ENCODE results near the gene SEMA3G.

Gene SEMA3G

GRCh38 chr3:52477076-52477795 lies 32.3 kb upstream of the SEMA3G start:
- no peak for DNase-seq (ENCODE audit: low read depth)
- H3K4me3 ChIP-seq (ENCODE audit: low read depth, low read length): no peak overlapping the region
- no peak for TF ChIP-seq CTCF (IDR thresholded peaks at IDR 0.05; ENCODE audit: low read depth, low read length, missing control alignments)

GRCh38 chr3:52473026-52473425 lies 28.1 kb upstream of the SEMA3G start:
- no peak for DNase-seq (ENCODE audit: low read depth)
- no peak overlapping the region for H3K4me3 ChIP-seq (ENCODE audit: low read depth, low read length)
- no peak for TF ChIP-seq CTCF (IDR thresholded peaks at IDR 0.05; ENCODE audit: low read depth, low read length, missing control alignments)

GRCh38 chr3:52472239-52473000 lies 27.5 kb upstream of the SEMA3G start:
- DNase-seq (ENCODE audit: low read depth): no peak
- TF ChIP-seq CTCF (IDR thresholded peaks at IDR 0.05; ENCODE audit: low read depth, low read length, missing control alignments): no peak
- no peak overlapping the region for H3K4me3 ChIP-seq (ENCODE audit: low read depth, low read length)

GRCh38 chr3:52471371-52472238 lies 26.7 kb upstream of the SEMA3G start:
- peak; percentile 84 for TF ChIP-seq CTCF (IDR thresholded peaks at IDR 0.05; ENCODE audit: low read depth, low read length, missing control alignments)
- H3K4me3 ChIP-seq (ENCODE audit: low read depth, low read length): no peak overlapping the region
- DNase-seq (ENCODE audit: low read depth): no peak

GRCh38 chr3:52470920-52471319 lies 26.0 kb upstream of the SEMA3G start:
- H3K4me3 ChIP-seq (ENCODE audit: low read depth, low read length): no peak overlapping the region
- no peak for DNase-seq (ENCODE audit: low read depth)
- no peak for TF ChIP-seq CTCF (IDR thresholded peaks at IDR 0.05; ENCODE audit: low read depth, low read length, missing control alignments)

- DNase-seq (ENCODE audit: low read depth): no peak
- no peak overlapping the region for H3K4me3 ChIP-seq (ENCODE audit: low read depth, low read length)
- no peak for TF ChIP-seq CTCF (IDR thresholded peaks at IDR 0.05; ENCODE audit: low read depth, low read length, missing control alignments)
Observed at GRCh38 chr3:52469001-52469400, 24.1 kb upstream of the SEMA3G start.
